ENCODE measurements around the gene EHMT2.
"Not testable (repeated sequence)": the region's sequence is repeated elsewhere in the genome, so short reads cannot be mapped to it uniquely, and the experiment has no call there.

EHMT2 gene

GRCh38 chr6:31908791-31909190 lies 11.3 kb upstream of the EHMT2 start:
- no peak for TF ChIP-seq TAF1 (IDR thresholded peaks at IDR 0.05; ENCODE audit: borderline replicate concordance, low read depth, low read length)
- DNase-seq (ENCODE audit: insufficient read length), result no peak
- peak; percentile 33 for FAIRE-seq

GRCh38 chr6:31908255-31908654 lies 10.8 kb upstream of the EHMT2 start:
- not testable (repeated sequence) for FAIRE-seq; DNase-seq (ENCODE audit: insufficient read length)

GRCh38 chr6:31907158-31907813 lies 9.8 kb upstream of the EHMT2 start:
- TF ChIP-seq TAF1 (IDR thresholded peaks at IDR 0.05; ENCODE audit: borderline replicate concordance, low read depth, low read length) (no peak), POLR2AphosphoS5 (IDR thresholded peaks at IDR 0.05; ENCODE audit: low read depth, low read length) (no peak), POLR2A (IDR thresholded peaks at IDR 0.05; ENCODE audit: low read depth, low read length) (no peak)
- DNase-seq (ENCODE audit: insufficient read length) (no peak), FAIRE-seq (no peak)

GRCh38 chr6:31906727-31907126 lies 9.2 kb upstream of the EHMT2 start:
- FAIRE-seq; DNase-seq (ENCODE audit: insufficient read length): not testable (repeated sequence)

- no peak for DNase-seq (ENCODE audit: insufficient read length)
- no peak for FAIRE-seq
- no peak for TF ChIP-seq TAF1 (IDR thresholded peaks at IDR 0.05; ENCODE audit: borderline replicate concordance, low read depth, low read length)
These were observed 8.6 kb upstream of the EHMT2 start for GRCh38 chr6:31906122-31906521.

GRCh38 chr6:31905041-31905440 lies 7.5 kb upstream of the EHMT2 start:
- no peak for FAIRE-seq
- no peak for DNase-seq (ENCODE audit: insufficient read length)
- no peak for TF ChIP-seq POLR2A (IDR thresholded peaks at IDR 0.05; ENCODE audit: low read depth, low read length)
- TF ChIP-seq TAF1 (IDR thresholded peaks at IDR 0.05; ENCODE audit: borderline replicate concordance, low read depth, low read length), result no peak
- TF ChIP-seq POLR2AphosphoS5 (IDR thresholded peaks at IDR 0.05; ENCODE audit: low read depth, low read length), result no peak

- no peak for FAIRE-seq
- TF ChIP-seq TAF1 (IDR thresholded peaks at IDR 0.05; ENCODE audit: borderline replicate concordance, low read depth, low read length) (no peak), POLR2A (IDR thresholded peaks at IDR 0.05; ENCODE audit: low read depth, low read length) (no peak), POLR2AphosphoS5 (IDR thresholded peaks at IDR 0.05; ENCODE audit: low read depth, low read length) (no peak)
- DNase-seq (ENCODE audit: insufficient read length), result no peak
These were observed 6.5 kb upstream of the EHMT2 start for GRCh38 chr6:31903957-31904356.

- FAIRE-seq, result peak; percentile 83
- TF ChIP-seq POLR2AphosphoS5 (IDR thresholded peaks at IDR 0.05; ENCODE audit: low read depth, low read length) (no peak), TAF1 (IDR thresholded peaks at IDR 0.05; ENCODE audit: borderline replicate concordance, low read depth, low read length) (no peak), POLR2A (IDR thresholded peaks at IDR 0.05; ENCODE audit: low read depth, low read length) (no peak)
- DNase-seq (ENCODE audit: insufficient read length), result peak; percentile 83
These were observed 4.6 kb upstream of the EHMT2 start, which contains the start of gene ZBTB12 for GRCh38 chr6:31901953-31902643. Gene ZBTB12 (minus strand): TSS chr6:31902086. CDS start chr6:31901305, 781 bp downstream.

GRCh38 chr6:31901415-31901952 lies 4.0 kb upstream of the EHMT2 start:
- no peak for TF ChIP-seq TAF1 (IDR thresholded peaks at IDR 0.05; ENCODE audit: borderline replicate concordance, low read depth, low read length)
- no peak for FAIRE-seq
- peak; percentile 61 for DNase-seq (ENCODE audit: insufficient read length)

GRCh38 chr6:31900917-31901414 lies 3.5 kb upstream of the EHMT2 start:
- no peak for TF ChIP-seq POLR2AphosphoS5 (IDR thresholded peaks at IDR 0.05; ENCODE audit: low read depth, low read length)
- no peak for TF ChIP-seq POLR2A (IDR thresholded peaks at IDR 0.05; ENCODE audit: low read depth, low read length)
- TF ChIP-seq TAF1 (IDR thresholded peaks at IDR 0.05; ENCODE audit: borderline replicate concordance, low read depth, low read length), result no peak
- no peak for FAIRE-seq
- no peak for DNase-seq (ENCODE audit: insufficient read length)

- DNase-seq (ENCODE audit: insufficient read length) (no peak), FAIRE-seq (no peak)
- TF ChIP-seq TAF1 (IDR thresholded peaks at IDR 0.05; ENCODE audit: borderline replicate concordance, low read depth, low read length) (no peak), POLR2A (IDR thresholded peaks at IDR 0.05; ENCODE audit: low read depth, low read length) (no peak), POLR2AphosphoS5 (IDR thresholded peaks at IDR 0.05; ENCODE audit: low read depth, low read length) (no peak)
These were observed 2.6 kb upstream of the EHMT2 start for GRCh38 chr6:31899882-31900722.

GRCh38 chr6:31899215-31899614 lies 1.7 kb upstream of the EHMT2 start:
- no peak for TF ChIP-seq POLR2A (IDR thresholded peaks at IDR 0.05; ENCODE audit: low read depth, low read length)
- no peak for TF ChIP-seq TAF1 (IDR thresholded peaks at IDR 0.05; ENCODE audit: borderline replicate concordance, low read depth, low read length)
- no peak for TF ChIP-seq POLR2AphosphoS5 (IDR thresholded peaks at IDR 0.05; ENCODE audit: low read depth, low read length)
- DNase-seq (ENCODE audit: insufficient read length), result no peak
- FAIRE-seq, result no peak

Measured in GM12892 (cell line).